ENCODE measurements around the gene PAQR4. TPM values are rescaled to one million over a fixed set of nuclear protein-coding genes. Genes with fewer than 3 reads are reported as not detected.

Gene PAQR4
- total and polyA plus RNA-seq, 2 of the 13 experiments (the other 11 are each of a cell fraction or from before 2014, with no cell fraction given) = 15.9 to 24.8 TPM

- TF ChIP-seq ZKSCAN1 (IDR thresholded peaks at IDR 0.05; ENCODE audit: low read length) = no peak
- TF ChIP-seq ZSCAN21 (CRISPR knock-in tag; IDR thresholded peaks at IDR 0.05; ENCODE audit: borderline replicate concordance) = peak; percentile 98
- TF ChIP-seq ZNF574 (CRISPR knock-in tag; IDR thresholded peaks at IDR 0.05) = peak; percentile 88
- TF ChIP-seq ZNF350 (CRISPR knock-in tag; IDR thresholded peaks at IDR 0.05; ENCODE audit: borderline replicate concordance, low read depth) = peak; percentile 86; the same call in 1 of the 2 replicates
- peak; percentile 78 for TF ChIP-seq ASH2L (IDR thresholded peaks at IDR 0.05; ENCODE audit: insufficient read length, low read depth, low read length)
- 0 out of 2 replicates have a peak, but pooled peaks have one; percentile 46 for TF ChIP-seq PCBP1 (IDR thresholded peaks at IDR 0.05; ENCODE audit: borderline replicate concordance, low read depth, low read length)
- TF ChIP-seq HMGA1 (CRISPR knock-in tag; conservative IDR thresholded peaks at IDR 0.05) = no peak
- peak; percentile 94 for TF ChIP-seq ZC3H13 (CRISPR knock-in tag; IDR thresholded peaks at IDR 0.05)
- peak; percentile 96 for TF ChIP-seq NRL (CRISPR knock-in tag; IDR thresholded peaks at IDR 0.05; ENCODE audit: borderline replicate concordance)
- TF ChIP-seq PHB2 (IDR thresholded peaks at IDR 0.05; ENCODE audit: partially characterized antibody) = no peak
- TF ChIP-seq TBX3 (IDR thresholded peaks at IDR 0.05; ENCODE audit: borderline replicate concordance) = peak; percentile 47; the same call in 1 of the 2 replicates
- peak; percentile 89; the same call in 1 of the 2 replicates for TF ChIP-seq ZNF577 (CRISPR knock-in tag; IDR thresholded peaks at IDR 0.05; ENCODE audit: borderline replicate concordance, low read depth)
- peak; percentile 93 for TF ChIP-seq ZBTB49 (CRISPR knock-in tag; IDR thresholded peaks at IDR 0.05; ENCODE audit: borderline replicate concordance)
- TF ChIP-seq TFAP4 (IDR thresholded peaks at IDR 0.05; ENCODE audit: borderline replicate concordance, low read depth) = 0 out of 2 replicates have a peak, but pooled peaks have one; percentile 32
- peak; percentile 75 for TF ChIP-seq HOXA3 (CRISPR knock-in tag; IDR thresholded peaks at IDR 0.05)
- TF ChIP-seq CCAR2 (optimal IDR thresholded peaks at IDR 0.05; ENCODE audit: low read depth, low read length) = no peak
- TF ChIP-seq ZNF18 (CRISPR knock-in tag; IDR thresholded peaks at IDR 0.05; ENCODE audit: insufficient replicate concordance) = peak; percentile 94
- 0 out of 2 replicates have a peak, but pooled peaks have one; percentile 39 for TF ChIP-seq ZNF512 (CRISPR knock-in tag; IDR thresholded peaks at IDR 0.05)
Measured at GRCh38 chr16:2968738-2969544, at the start of gene PAQR4 (continued).
